Activated CD8-positive, alpha-beta memory T cell treated with anti-CD3 and anti-CD28 coated beads for 48 hours (primary cell): Measurements from ENCODE around the gene KCNJ11.
"Not testable (repeated sequence)": the region's sequence is repeated elsewhere in the genome, so short reads cannot be mapped to it uniquely, and the experiment has no call there.

Source experiments
- DNase-seq, 3 experiments: peaks; one replicate each; pipeline ENCODE4 v3.0.0-alpha.2; 2020; ENCODE audit warnings: low read depth in 2 of 3, low spot score in 2 of 3

Gene KCNJ11

GRCh38 chr11:17388609-17389210 is at the start of gene KCNJ11:
Gene KCNJ11 (minus strand): TSS chr11:17388659. CDS start chr11:17388091, 568 bp downstream.
- no peak for DNase-seq

- no peak for DNase-seq
Measured at GRCh38 chr11:17437366-17437765, 48.9 kb upstream of the KCNJ11 start.

- DNase-seq: no peak
Measured at GRCh38 chr11:17434108-17434507, 45.6 kb upstream of the KCNJ11 start.

- no peak for DNase-seq
Measured at GRCh38 chr11:17432002-17432401, 43.5 kb upstream of the KCNJ11 start.

- no peak for DNase-seq
Measured at GRCh38 chr11:17431139-17431538, 42.7 kb upstream of the KCNJ11 start.

- DNase-seq: no peak
Measured at GRCh38 chr11:17430616-17431015, 42.2 kb upstream of the KCNJ11 start.

GRCh38 chr11:17428925-17429324 is 40.5 kb upstream of the KCNJ11 start:
- no peak for DNase-seq

- DNase-seq: no peak
Measured at GRCh38 chr11:17428261-17428660, 39.8 kb upstream of the KCNJ11 start.

GRCh38 chr11:17426233-17426632 is 37.8 kb upstream of the KCNJ11 start:
- not testable (repeated sequence) for DNase-seq

GRCh38 chr11:17423533-17424310 is 35.3 kb upstream of the KCNJ11 start:
- no peak for DNase-seq

GRCh38 chr11:17421781-17422180 is 33.3 kb upstream of the KCNJ11 start:
- no peak for DNase-seq

GRCh38 chr11:17418444-17419081 is 30.1 kb upstream of the KCNJ11 start:
- DNase-seq: no peak

- DNase-seq: no peak
Measured at GRCh38 chr11:17416492-17416891, 28.0 kb upstream of the KCNJ11 start.

- no peak for DNase-seq
Measured at GRCh38 chr11:17415523-17416104, 27.2 kb upstream of the KCNJ11 start.

- DNase-seq: no peak
Measured at GRCh38 chr11:17414992-17415391, 26.5 kb upstream of the KCNJ11 start.

- DNase-seq: no peak
Measured at GRCh38 chr11:17414317-17414737, 25.9 kb upstream of the KCNJ11 start.

- DNase-seq: no peak
Measured at GRCh38 chr11:17413414-17414316, 25.2 kb upstream of the KCNJ11 start.

GRCh38 chr11:17412488-17413180 is 24.2 kb upstream of the KCNJ11 start:
- DNase-seq: no peak

GRCh38 chr11:17411418-17411817 is 23.0 kb upstream of the KCNJ11 start:
- no peak for DNase-seq
